Right renal pelvis (tissue), 4 donors: ENCODE results near the gene MTFP1. TPM values are rescaled to one million over a fixed set of nuclear protein-coding genes. Genes with fewer than 3 reads are reported as not detected.

Source experiments
- DNase-seq, 4 donors: peaks; one replicate each; pipeline ENCODE4 v3.0.0-alpha.2; 2013; ENCODE audit warnings: low read depth in 4 of 4, low spot score in 3 of 4, missing footprints in 1 of 4
- polyA plus RNA-seq, 4 donors: library from polyadenylated mRNA; unstranded; fragments of 120-200 nt; gene quantifications; one replicate each; pipeline ENCODE4 v1.2.1, GENCODE V29; 2013; ENCODE audit not compliant: insufficient read length in 4 of 4

MTFP1 gene, protein sequence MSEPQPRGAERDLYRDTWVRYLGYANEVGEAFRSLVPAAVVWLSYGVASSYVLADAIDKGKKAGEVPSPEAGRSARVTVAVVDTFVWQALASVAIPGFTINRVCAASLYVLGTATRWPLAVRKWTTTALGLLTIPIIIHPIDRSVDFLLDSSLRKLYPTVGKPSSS
- 10 to 100 TPM in 1 of 4 donors, 1 to 10 TPM in 3; 7.3 to 14.1 (median 7.8) TPM for polyA plus RNA-seq

DNA sequence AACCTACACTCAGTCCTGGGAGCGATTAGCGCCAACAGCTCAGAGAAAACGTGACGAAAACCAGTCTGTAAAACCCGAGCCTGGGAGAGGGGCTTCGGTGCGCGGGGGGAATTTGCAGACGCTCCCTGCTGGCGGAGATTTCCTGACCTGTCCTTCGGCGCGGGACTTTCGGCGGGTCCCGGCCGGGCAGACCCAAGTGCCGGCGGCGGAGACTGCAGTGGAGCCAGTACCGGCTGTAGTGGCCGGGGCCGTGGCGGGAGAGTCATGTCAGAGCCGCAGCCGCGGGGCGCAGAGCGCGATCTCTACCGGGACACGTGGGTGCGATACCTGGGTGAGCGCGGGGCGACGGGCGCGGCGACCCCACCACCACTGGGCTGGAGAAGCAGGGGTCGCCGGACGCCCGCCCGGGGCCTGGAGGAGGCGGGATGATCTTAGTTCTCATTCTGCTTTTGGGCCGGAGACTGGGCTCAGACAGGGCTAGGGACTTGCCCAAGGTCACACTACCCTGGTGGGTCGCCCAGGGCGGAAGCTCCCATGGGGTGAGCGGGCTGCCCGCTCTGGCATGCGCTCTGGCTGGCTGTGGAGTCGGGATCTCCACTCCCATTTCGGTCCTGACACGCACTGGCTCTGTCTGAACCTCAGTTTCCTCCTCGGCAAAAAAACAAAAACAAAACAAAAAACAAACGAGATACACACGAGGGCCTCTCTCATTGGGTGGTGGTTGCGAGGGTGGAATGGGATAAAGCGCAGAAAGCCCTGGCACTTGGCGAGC, at the start of gene MTFP1:
TSS of gene MTFP1 (plus strand) at position 153 of the 772 bp plus-strand sequence. CDS start at position 265, 112 bp downstream.
- DNase-seq, result peak in 1 of 4 donors; percentile 54

DNA sequence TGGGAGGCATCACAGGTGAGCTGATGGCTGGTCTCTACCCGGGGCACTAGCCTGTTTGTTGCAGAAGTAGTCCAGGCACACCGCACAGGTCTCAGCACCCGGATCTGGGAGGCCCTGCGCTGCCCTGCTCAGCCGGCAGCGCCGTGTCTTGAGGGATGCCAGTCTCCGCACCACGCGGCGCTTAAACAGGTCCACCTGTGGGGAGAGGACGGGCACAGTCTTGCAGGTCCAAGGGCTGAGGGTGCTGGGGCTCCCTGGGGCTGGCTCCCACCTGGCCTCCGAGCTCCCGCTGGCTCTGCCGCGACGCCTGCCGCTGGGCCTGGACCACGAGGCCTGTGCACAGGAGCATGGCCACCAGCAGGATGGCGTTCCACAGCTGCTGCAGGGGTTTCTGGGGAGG, 45.6 kb upstream of the MTFP1 start:
- no peak for DNase-seq

DNA sequence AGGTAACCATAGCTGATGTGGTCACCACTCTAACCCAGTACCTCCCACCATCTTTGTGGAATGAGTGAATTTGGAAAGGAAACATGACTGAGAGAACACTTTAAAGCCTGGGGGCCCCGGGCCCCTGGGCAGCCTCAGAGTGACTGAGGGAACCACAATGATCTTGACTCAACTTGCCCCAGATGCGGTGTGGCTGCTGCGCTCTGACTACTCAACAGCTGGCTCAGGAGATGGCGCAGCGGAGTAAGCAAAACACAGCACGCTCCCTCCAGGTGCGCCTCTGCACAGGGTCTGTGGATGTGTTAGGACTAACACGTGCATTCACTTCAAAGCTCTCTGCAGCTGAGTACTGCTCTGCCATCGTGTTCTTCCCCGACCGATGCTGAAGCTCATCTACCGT, 44.3 kb upstream of the MTFP1 start:
- no peak for DNase-seq

DNA sequence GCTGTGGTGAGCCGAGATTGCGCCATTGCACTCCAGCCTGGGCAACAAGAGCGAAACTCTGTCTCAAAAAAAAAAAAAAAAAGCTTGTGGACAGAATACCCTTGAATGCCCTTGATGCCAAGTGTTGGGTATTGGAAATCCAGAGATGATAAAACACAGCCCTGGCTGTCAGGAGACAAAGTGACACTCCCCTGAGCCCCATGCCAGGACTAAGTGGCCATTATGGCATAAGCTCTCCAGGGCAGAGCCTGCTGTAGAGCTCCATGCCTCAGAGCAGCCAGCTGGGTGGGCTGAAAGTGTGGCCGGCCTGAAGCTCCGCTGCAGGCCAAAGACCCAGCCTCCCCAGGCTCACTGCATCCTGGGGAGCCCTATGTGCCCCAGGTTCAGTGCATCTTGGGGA, 43.2 kb upstream of the MTFP1 start:
- DNase-seq, result no peak

DNA sequence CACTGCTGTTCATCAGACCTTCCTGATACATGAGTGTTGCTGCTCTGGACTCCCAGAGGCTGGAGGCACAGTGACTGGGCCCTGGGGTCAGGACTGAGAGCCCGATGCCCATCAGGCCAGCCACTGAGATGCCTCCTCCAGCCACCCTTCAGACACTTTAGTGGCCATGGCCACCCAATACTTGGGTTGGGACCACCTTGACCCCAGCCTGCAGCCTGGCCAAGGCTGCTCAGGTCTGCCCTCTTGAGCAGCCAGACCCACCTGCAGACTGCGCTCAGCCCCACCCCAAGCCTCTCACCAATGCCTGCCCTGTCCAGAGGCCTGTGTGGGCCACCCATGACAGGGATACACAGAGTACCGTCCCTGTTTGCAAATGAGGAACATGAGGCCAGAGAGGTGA, 42.5 kb upstream of the MTFP1 start:
- no peak for DNase-seq

DNA sequence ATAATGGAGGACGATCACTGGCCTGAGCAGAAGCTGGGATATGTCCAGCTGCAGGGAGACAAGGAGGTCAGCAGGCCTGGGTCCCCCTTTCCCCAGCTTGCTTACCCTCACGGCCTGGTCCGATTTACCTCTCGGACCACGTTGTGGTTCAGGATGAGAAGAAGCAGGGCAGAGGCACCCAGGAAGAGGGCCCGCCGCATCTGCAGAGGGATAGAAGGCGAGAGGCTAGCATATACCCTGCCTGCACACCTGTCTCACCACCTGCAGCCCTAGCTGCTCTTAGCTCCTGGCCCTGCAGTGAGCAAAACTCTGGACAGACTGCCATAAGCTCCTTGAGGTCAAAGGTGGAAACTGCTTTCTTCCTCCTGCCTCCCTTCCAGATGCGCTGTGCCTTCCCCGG, 39.6 kb upstream of the MTFP1 start:
- no peak for DNase-seq

DNA sequence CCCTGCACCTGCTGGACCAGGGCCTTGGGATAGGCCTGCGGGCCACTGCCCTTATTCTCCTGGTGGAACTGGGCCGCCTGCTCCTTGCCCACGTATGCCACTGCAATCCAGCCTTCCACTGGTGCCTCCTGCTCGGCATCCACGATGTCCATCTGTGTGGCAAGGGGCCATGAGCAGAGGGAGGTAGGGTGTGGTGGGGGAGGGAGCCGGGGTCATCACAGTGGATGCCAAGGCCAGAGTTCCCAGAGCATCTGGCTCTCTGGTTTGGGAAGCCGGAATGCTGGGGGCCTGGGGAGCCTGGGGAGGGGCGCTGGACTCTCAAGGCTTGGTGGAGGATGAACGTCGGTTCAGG, 39.0 kb upstream of the MTFP1 start:
- DNase-seq, result no peak

DNA sequence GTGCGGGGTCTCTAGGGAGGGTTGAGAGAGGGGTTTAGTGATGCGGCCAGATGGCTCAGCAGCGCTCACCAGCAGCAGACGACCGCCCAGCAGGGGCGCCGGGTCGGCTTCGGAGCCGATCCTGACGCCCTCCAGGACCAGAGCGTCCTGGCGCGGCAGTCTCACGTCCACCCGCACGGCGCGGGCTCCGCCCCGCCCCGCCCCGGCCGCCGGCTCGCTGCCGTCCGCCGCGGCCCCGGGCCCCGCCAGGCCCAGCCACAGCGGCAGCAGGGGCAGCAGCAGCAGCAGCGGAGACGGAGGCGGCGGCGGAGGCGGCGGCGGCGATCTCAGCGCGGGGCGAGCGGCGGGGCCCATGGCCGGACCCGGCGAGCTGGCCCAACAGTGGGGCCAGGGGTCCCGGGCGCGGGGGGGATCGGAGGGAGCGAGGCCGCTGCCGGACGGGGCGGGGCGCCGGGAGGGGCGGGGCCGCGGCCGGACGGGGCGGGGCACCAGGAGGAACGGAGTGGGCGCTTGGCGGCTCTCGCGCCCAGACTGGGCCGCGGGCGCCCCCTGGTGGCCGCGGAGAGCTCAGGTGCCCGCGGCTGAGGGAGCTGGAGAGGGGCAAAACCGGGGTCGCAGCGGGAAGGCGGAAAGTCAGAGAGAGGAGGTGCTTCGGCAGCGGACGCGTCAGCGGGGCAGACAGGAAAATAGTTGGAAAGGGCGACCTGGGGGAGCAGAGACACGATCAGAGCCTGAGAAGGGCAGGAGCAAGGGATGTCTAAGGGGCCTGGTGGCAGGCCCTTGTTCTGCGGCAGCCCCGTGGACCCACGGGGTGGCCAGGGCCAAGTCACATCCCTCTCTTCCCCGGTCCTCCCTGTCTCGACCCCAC, 38.4 kb upstream of the MTFP1 start, which contains the start of gene RNF215:
TSS of gene RNF215 (minus strand) at position 452 of the 868 bp plus-strand sequence. CDS start at position 354, 98 bp downstream.
- peak; percentile 61 to 81 (median 71) for DNase-seq

DNA sequence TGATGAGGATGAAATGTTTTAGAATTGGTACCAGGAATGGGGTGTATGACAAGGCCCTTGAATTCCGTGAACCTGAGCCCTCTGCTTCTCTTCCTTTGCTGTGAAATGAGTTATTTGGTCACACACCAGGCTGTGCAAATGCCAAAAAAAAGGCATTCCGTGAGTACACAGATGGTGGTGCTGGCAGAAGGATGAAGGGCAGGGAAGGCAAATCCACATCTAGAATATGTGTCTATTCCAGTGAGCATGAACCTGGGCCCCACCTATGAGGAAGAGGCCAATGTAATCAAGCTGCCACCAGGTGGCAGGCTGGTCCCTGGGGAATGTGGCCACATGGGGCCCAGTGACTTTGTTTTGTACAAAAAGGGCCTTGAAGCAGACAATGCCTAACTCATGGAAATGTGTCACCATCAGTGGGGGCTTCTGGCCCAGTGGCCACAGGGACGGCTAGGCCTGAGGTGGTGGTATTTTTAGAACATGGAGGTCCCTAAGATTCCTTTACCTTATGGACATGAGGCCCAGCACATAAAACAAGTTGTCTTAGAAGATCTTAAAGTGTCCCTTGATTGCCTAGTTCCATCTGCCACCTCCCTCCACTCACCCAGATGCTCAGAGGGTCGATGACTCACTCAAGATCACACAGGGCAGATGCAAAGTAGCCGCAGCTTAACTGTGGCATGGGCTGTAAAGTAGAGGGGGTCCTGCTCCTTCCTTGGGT, 34.4 kb upstream of the MTFP1 start:
- DNase-seq, result no peak

DNA sequence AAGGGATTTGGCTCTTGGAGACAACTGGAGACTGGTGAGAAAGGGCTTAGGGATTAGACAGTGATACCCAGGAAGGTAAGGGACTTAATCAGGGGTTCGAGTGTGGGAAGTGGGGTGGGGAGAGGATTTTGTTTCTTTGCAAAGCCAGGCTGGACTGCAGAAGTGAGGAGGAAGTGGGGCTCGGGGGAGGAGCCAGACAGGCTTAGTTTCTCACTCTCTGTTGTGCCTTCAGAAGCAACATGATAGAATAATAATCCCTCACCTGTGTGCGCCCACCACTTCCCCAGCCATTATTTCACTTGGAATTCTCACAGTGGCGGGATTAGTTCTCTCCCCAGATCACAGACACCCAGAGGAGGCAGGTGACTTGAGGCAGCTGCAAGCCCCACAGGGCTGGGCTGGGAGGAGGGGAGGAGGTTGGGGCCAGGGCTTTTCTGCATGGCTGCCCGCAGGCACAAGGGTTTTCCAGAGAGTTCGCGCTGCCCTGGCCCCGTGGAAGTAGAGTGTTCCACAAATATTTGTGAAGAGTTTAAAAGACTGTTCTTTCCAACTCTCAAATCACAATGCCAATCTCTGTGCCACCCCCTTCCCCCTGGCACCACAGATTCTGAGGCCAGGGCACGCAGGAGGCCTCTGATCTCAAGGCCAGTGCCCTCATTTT, 32.8 kb upstream of the MTFP1 start:
- DNase-seq, result no peak

DNA sequence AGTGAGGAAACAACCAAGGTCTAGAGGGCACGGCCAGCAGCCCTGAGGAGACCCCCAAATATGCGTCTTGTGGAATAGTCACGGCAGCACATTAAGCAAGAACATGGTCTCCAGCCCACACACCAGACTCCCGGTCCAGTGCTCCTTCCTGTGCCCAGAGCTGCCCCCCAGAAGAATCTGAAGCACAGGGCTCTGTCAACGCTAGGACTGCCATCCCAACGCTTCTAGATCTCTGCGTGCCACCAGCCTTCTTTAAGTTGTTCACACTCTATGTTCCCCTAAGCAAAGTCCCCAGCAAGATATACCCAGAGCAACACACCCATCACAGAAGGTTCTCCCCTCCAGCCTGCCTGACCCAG, 32.3 kb upstream of the MTFP1 start:
- no peak for DNase-seq

DNA sequence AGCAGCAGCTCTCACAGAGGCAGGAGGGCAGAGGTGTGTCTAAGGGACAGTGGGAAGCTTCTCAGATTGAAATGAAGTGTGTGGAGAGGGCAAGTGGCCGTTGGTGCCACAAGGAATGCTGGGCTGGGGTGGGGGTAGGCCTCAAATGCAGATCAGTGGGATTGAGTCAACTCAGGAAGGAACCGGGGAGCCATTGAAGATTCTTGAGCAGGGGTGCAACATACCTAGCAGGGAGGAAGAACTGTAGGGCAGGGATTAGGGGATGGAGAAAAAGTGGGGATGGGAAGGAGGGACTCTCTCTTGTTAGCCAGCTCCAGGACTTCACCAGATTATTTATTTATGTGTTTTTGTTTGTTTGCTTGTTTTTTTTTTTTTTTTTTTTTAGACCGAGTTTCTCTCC, 31.7 kb upstream of the MTFP1 start:
- DNase-seq, result no peak

DNA sequence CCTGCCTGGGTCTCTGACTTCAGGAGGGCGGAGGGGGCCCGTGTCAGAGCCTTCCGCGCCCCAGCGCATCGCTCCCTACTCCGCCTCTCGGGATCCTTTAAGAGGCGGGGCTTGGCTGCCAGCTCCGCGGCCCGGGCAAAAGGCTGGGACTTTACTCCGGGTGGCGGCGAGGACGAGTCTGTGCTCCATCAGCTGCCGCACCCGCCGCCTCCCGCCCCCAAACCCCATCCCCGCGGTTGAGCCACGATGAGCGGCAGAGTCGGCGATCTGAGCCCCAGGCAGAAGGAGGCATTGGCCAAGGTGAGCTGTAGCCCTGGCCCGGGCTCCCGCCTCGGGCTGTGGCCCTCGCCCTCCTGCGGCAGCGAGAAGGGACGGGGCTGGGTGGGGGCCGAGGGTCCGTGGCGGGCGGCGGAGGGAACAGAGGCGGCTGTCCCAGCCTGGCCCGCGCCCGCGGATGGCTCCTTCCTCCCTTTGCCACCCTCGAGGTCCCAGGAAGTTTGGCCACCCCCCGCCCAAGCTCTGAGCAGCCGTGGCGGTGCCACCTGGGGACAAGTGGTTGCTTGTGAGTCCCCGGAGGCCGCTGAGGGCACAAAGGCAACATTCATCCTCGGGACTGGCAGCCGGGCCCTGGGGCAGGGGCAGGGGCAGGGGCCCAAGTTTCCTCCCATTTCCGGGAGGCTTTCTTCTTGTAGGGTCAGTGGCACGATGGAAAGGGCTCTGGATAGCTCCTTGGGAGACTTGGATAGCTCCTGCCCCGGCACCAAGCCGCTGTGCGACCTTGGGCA, 28.5 kb upstream of the MTFP1 start, which contains the start of gene SEC14L2:
TSS of gene SEC14L2 (plus strand) at position 148 of the 785 bp plus-strand sequence. CDS start at position 247, 99 bp downstream.
- no peak for DNase-seq

DNA sequence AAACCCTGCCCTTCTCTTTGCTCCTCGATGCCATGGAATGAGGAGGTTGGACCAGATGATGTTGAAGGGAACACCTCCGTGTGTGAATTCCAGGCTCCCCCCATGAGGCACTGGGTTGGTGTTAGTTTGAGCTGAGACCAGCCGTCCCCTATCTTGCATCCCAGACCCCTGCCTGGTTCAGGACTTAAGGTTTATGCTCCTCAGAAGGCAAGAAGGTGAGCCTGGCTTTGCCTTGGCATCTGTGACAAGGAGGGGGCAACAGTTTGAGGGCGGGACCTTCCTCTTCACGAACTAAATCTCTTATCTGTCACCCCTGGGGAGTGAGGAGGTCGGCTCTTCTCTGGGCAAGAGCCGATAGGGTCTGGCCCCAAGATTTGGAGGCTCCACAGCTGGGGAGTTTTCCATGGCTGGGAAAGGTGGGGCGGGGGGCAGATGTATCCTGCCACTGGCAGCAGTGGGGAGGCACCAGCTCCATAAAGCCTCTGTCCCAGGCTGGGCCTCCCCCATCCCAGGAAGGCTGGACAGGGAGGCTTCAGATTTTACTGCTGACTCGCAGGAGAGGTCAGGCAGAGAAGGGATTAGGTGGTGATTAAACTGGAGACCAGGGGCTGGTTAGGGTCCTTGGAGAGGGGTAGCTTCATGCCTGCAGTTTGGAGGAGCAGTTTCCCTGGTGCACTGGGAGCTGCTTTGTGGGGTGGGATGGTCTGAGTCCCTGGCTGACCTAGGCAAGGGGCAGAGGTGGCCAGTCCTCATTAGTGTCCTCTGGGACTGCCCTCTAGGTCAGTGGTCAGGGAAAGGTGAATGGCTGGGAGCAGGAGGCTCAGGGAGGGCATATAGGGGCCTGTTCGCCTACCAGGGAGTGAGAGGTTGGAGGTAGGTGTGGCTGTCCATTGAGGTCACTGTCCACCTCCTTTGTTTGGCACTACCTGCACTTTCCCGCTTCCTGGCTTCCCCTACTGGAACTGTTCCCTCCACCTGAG, 27.6 kb upstream of the MTFP1 start:
- DNase-seq, result no peak

DNA sequence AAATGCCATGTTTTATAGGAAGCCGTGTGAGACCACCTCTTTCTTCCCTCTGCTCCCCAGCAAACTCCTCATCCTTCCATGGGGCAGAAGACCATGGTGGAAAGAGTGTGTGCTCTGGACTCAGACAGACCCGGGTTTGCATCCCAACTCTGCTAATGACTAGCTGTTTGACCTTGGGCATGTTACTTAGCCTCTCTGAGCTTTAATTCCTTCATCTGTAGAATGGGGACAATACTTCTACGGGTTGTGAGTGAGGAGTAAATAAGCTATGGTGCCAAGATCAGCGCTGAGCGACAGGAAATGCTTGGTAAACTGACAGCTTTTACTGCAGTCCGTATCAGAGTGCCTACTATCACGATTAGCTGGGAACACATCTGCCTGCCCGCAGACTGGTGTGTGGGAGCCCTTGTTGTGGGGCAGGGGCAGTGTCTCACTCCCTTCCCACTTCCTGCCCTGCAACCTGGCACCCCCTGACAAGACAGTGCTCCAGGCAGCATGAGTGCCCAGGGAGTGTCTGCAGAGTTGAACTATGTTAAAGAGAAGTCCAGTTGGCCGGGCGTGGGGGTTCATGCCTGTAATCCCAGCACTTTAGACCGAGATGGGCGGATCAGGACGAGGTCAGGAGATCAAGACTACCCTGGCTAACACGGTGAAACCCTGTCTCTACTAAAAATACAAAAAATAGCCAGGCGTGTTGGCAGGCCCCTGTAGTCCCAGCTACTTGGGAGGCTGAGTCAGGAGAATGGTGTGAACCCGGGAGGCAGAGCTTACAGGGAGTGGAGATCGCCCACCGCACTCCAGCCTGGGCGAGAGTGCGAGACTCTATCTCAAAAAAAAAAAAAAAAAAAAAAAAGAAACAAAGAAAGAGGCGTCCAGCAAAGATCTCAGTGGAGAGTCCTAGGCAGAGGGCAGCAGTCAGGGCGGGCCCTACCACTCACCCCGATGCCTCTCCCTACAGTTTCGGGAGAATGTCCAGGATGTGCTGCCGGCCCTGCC, 26.6 kb upstream of the MTFP1 start:
- DNase-seq, result no peak

DNA sequence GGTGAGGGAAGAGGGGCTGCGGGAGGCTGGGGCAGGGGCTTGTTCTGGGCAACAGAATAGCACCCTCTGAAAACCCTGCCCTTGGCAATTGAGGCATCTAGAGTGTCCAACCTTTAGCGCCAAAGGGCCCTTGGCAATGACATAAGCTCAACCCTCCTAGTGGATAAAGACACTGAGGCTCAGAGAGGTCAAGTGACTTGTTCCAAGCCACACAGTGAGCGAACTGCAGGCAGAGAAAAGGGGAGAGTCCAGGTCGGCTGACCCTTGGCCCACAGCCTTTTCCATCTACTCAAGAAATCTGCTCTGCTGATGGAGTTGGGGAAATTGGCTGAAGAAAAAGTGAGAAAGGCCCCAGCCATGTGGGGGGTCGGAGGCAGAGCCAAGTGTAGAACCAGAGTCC, 25.9 kb upstream of the MTFP1 start:
- no peak for DNase-seq

DNA sequence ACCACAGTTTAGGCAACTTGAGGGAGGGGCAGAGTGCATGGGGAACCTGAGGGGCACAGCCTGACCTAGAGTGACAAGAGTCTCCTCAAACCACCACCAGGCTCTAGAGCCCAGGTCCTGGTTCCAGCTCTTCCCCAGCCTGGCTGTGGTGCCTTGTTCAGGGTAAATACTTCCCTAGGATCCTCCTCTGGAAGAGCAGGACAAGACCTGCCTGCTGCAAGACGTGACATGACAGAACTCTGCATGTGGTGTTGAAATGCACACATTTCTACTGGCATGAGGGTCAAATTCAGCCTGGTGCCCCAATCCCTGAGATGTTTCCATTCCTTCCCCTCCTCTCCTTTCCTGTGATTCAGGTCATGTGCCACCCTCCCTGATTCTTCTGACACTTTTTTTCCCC, 25.4 kb upstream of the MTFP1 start:
- no peak for DNase-seq
